ENCODE data around the gene ATXN7L1. TPM values are rescaled to one million over a fixed set of nuclear protein-coding genes. Genes with fewer than 3 reads are reported as not detected.

Gene ATXN7L1
- polyA plus RNA-seq, 4 donors, result 9.7 to 50.8 (median 26.7) TPM

DNA sequence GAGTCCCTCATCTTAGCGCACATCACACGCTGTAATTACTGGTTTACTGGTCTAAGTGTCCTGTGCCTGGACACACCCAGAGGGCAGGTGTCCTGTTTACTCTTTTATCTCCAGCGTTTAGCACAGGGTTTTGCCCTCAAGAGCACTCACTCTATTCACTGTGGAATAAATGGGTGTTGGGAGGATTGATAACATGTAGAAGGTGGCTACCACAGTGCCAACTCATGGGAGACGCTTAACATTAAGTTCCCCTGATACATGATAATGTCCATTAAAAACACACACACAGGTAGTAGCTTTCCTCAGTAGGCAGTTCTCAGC, 199.0 kb downstream of the ATXN7L1 start:
- no peak overlapping the region for H3K4me3 ChIP-seq (ENCODE audit: low read depth in 1 of 3, low read length in 3 of 3)
- peaks cover 0 to 10% (median 0%) of the 10 kb centered on the region in 3 donors for H3K36me3 ChIP-seq (ENCODE audit: control insufficient read depth in 3 of 3, insufficient read depth in 2 of 3, low read depth in 1 of 3, low read length in 3 of 3)
- H3K4me1 ChIP-seq (ENCODE audit: control insufficient read depth in 3 of 3, insufficient read depth in 2 of 3, low read depth in 1 of 3, low read length in 2 of 3), result peaks cover 2 to 13% (median 7%) of the 10 kb centered on the region in 3 donors
- H3K27me3 ChIP-seq (ENCODE audit: control insufficient read depth in 3 of 3, insufficient read depth in 3 of 3, low read length in 3 of 3), result no peaks in the 10 kb centered on the region
- 38 to 69% (median 45%) methylated on average over 4 of the region's 4 CpGs for WGBS, 3 donors
- DNase-seq (peak in 1 of 2 donors; percentile 32), FAIRE-seq (no peak)
- H3K27ac ChIP-seq (ENCODE audit: low read depth in 1 of 3, low read length in 2 of 3), result no peak overlapping the region
- no peaks in the 10 kb centered on the region for H3K9me3 ChIP-seq (ENCODE audit: control insufficient read depth in 2 of 2, insufficient read depth in 1 of 2, low read depth in 1 of 2, low read length in 1 of 2)

- DNase-seq (no peak), FAIRE-seq (no peak)
- Histone ChIP-seq H3K9me3 (ENCODE audit: control insufficient read depth in 2 of 2, insufficient read depth in 1 of 2, low read depth in 1 of 2, low read length in 1 of 2) (no peaks in the 10 kb centered on the region), H3K4me1 (ENCODE audit: control insufficient read depth in 3 of 3, insufficient read depth in 2 of 3, low read depth in 1 of 3, low read length in 2 of 3) (peaks cover 2 to 13% (median 7%) of the 10 kb centered on the region in 3 donors), H3K27me3 (ENCODE audit: control insufficient read depth in 3 of 3, insufficient read depth in 3 of 3, low read length in 3 of 3) (no peaks in the 10 kb centered on the region), H3K4me3 (ENCODE audit: low read depth in 1 of 3, low read length in 3 of 3) (no peak overlapping the region), H3K36me3 (ENCODE audit: control insufficient read depth in 3 of 3, insufficient read depth in 2 of 3, low read depth in 1 of 3, low read length in 3 of 3) (peaks cover 0 to 10% (median 0%) of the 10 kb centered on the region in 3 donors), H3K27ac (ENCODE audit: low read depth in 1 of 3, low read length in 2 of 3) (no peak overlapping the region)
- WGBS, 3 donors, result 71 to 87% (median 77%) methylated on average over 8 of the region's 8 CpGs
Measured at GRCh38 chr7:105675934-105676371, 200.4 kb downstream of the ATXN7L1 start.

GRCh38 chr7:105674200-105674920, 202.0 kb downstream of the ATXN7L1 start:
- FAIRE-seq, result no peak
- Histone ChIP-seq H3K9me3 (ENCODE audit: control insufficient read depth in 2 of 2, insufficient read depth in 1 of 2, low read depth in 1 of 2, low read length in 1 of 2) (no peaks in the 10 kb centered on the region), H3K4me3 (ENCODE audit: low read depth in 1 of 3, low read length in 3 of 3) (no peak overlapping the region), H3K27me3 (ENCODE audit: control insufficient read depth in 3 of 3, insufficient read depth in 3 of 3, low read length in 3 of 3) (no peaks in the 10 kb centered on the region), H3K36me3 (ENCODE audit: control insufficient read depth in 3 of 3, insufficient read depth in 2 of 3, low read depth in 1 of 3, low read length in 3 of 3) (peaks cover 0 to 8% (median 0%) of the 10 kb centered on the region in 3 donors), H3K4me1 (ENCODE audit: control insufficient read depth in 3 of 3, insufficient read depth in 2 of 3, low read depth in 1 of 3, low read length in 2 of 3) (peaks cover 2 to 13% (median 7%) of the 10 kb centered on the region in 3 donors), H3K27ac (ENCODE audit: low read depth in 1 of 3, low read length in 2 of 3) (no peak overlapping the region)
- WGBS, 3 donors, result 45 to 81% (median 71%) methylated on average over 4 of the region's 4 CpGs
- DNase-seq, result no peak

DNA sequence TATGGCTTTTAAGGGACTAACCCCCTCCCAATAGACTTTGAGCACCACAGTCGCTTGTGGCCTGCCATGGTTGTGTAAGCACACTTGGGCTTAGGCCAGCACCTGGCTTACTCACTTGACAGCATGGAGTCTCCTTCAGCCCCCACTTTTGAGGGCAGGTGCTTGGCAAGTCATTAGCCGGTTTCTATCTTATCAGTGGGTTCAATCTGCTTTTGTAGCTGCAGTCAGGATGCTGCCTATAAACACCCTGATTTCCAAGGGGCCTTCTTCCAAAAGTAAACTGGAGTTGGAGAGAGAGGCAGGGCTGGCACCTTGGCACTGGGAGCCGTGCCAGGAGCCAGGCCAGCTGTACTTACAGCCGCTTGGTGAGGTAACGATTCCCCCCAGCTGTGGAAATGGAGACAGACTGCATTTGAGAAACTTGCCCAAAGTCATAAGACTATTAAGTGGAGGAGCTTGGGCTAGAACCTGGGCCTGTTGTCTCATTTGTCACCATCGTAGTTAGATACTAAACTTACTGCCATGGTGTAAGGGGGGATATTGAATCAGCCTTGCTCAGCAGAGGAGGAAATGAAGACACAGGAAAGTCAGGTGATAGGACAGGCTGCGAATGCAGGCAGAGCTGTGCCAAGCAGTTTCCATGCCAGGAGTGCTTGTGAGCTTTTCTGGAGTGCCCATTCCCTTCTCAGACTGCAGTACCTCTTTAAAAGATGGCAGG, 202.9 kb downstream of the ATXN7L1 start:
- FAIRE-seq (no peak), DNase-seq (peak in 1 of 2 donors; percentile 25)
- Histone ChIP-seq H3K27me3 (ENCODE audit: control insufficient read depth in 3 of 3, insufficient read depth in 3 of 3, low read length in 3 of 3) (no peaks in the 10 kb centered on the region), H3K4me1 (ENCODE audit: control insufficient read depth in 3 of 3, insufficient read depth in 2 of 3, low read depth in 1 of 3, low read length in 2 of 3) (peaks cover 2 to 11% (median 7%) of the 10 kb centered on the region in 3 donors), H3K9me3 (ENCODE audit: control insufficient read depth in 2 of 2, insufficient read depth in 1 of 2, low read depth in 1 of 2, low read length in 1 of 2) (no peaks in the 10 kb centered on the region), H3K27ac (ENCODE audit: low read depth in 1 of 3, low read length in 2 of 3) (no peak overlapping the region), H3K4me3 (ENCODE audit: low read depth in 1 of 3, low read length in 3 of 3) (no peak overlapping the region), H3K36me3 (ENCODE audit: control insufficient read depth in 3 of 3, insufficient read depth in 2 of 3, low read depth in 1 of 3, low read length in 3 of 3) (peaks cover 0 to 7% (median 0%) of the 10 kb centered on the region in 3 donors)
- WGBS, 3 donors, result 21 to 48% (median 29%) methylated on average over 7 of the region's 7 CpGs

- no peak for FAIRE-seq
- no peak overlapping the region for H3K27ac ChIP-seq (ENCODE audit: low read depth in 1 of 3, low read length in 2 of 3)
- peaks cover 0 to 7% (median 7%) of the 10 kb centered on the region in 3 donors for H3K4me1 ChIP-seq (ENCODE audit: control insufficient read depth in 3 of 3, insufficient read depth in 2 of 3, low read depth in 1 of 3, low read length in 2 of 3)
- peaks cover 0 to 6% (median 0%) of the 10 kb centered on the region in 3 donors for H3K36me3 ChIP-seq (ENCODE audit: control insufficient read depth in 3 of 3, insufficient read depth in 2 of 3, low read depth in 1 of 3, low read length in 3 of 3)
- H3K27me3 ChIP-seq (ENCODE audit: control insufficient read depth in 3 of 3, insufficient read depth in 3 of 3, low read length in 3 of 3), result no peaks in the 10 kb centered on the region
- no peak overlapping the region for H3K4me3 ChIP-seq (ENCODE audit: low read depth in 1 of 3, low read length in 3 of 3)
- no peaks in the 10 kb centered on the region for H3K9me3 ChIP-seq (ENCODE audit: control insufficient read depth in 2 of 2, insufficient read depth in 1 of 2, low read depth in 1 of 2, low read length in 1 of 2)
- no peak for DNase-seq
- WGBS, 3 donors, result 64 to 89% (median 88%) methylated on average over 2 of the region's 2 CpGs
Measured at GRCh38 chr7:105672801-105673200, 203.6 kb downstream of the ATXN7L1 start.

DNA sequence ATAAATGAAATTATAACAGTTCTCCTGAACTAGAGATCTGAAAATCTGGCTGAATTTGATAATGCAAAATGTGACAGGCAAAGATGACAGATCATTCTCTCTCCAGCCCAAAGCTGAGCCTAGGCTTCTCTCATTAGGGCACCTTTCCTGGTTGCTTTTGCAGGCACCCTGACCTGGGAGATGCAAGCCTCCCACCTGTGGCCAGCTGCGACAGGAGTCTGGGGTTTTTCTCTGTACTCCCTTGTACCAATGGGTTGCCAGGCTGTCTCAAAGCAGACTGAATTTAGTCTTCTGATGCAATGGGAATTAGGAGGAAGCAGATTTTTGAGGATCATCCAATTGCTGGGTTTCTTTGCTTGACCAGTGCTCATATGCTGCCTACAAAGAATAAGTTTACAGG, 210.1 kb downstream of the ATXN7L1 start:
- no peaks in the 10 kb centered on the region for H3K9me3 ChIP-seq (ENCODE audit: control insufficient read depth in 2 of 2, insufficient read depth in 1 of 2, low read depth in 1 of 2, low read length in 1 of 2)
- H3K4me1 ChIP-seq (ENCODE audit: control insufficient read depth in 3 of 3, insufficient read depth in 2 of 3, low read depth in 1 of 3, low read length in 2 of 3), result no peaks in the 10 kb centered on the region
- H3K4me3 ChIP-seq (ENCODE audit: low read depth in 1 of 3, low read length in 3 of 3), result no peak overlapping the region
- H3K27me3 ChIP-seq (ENCODE audit: control insufficient read depth in 3 of 3, insufficient read depth in 3 of 3, low read length in 3 of 3), result no peaks in the 10 kb centered on the region
- H3K36me3 ChIP-seq (ENCODE audit: control insufficient read depth in 3 of 3, insufficient read depth in 2 of 3, low read depth in 1 of 3, low read length in 3 of 3), result peaks cover 0 to 24% (median 2%) of the 10 kb centered on the region in 3 donors
- WGBS, 3 donors, result 93 to 100% (median 100%) methylated on average over 1 of the region's 1 CpG
- DNase-seq (no peak), FAIRE-seq (no peak)
- no peak overlapping the region for H3K27ac ChIP-seq (ENCODE audit: low read depth in 1 of 3, low read length in 2 of 3)

- no peak overlapping the region for H3K27ac ChIP-seq (ENCODE audit: low read depth in 1 of 3, low read length in 2 of 3)
- no peak overlapping the region for H3K4me3 ChIP-seq (ENCODE audit: low read depth in 1 of 3, low read length in 3 of 3)
- no peaks in the 10 kb centered on the region for H3K9me3 ChIP-seq (ENCODE audit: control insufficient read depth in 2 of 2, insufficient read depth in 1 of 2, low read depth in 1 of 2, low read length in 1 of 2)
- FAIRE-seq (no peak), DNase-seq (no peak)
- H3K36me3 ChIP-seq (ENCODE audit: control insufficient read depth in 3 of 3, insufficient read depth in 2 of 3, low read depth in 1 of 3, low read length in 3 of 3), result peaks cover 0 to 24% (median 2%) of the 10 kb centered on the region in 3 donors
- no peaks in the 10 kb centered on the region for H3K4me1 ChIP-seq (ENCODE audit: control insufficient read depth in 3 of 3, insufficient read depth in 2 of 3, low read depth in 1 of 3, low read length in 2 of 3)
- no peaks in the 10 kb centered on the region for H3K27me3 ChIP-seq (ENCODE audit: control insufficient read depth in 3 of 3, insufficient read depth in 3 of 3, low read length in 3 of 3)
- WGBS, 3 donors, result 91 to 98% (median 91%) methylated on average over 7 of the region's 7 CpGs
Measured at GRCh38 chr7:105665684-105666083, 210.7 kb downstream of the ATXN7L1 start.

GRCh38 chr7:105664816-105665525, 211.4 kb downstream of the ATXN7L1 start:
- no peaks in the 10 kb centered on the region for H3K4me1 ChIP-seq (ENCODE audit: control insufficient read depth in 3 of 3, insufficient read depth in 2 of 3, low read depth in 1 of 3, low read length in 2 of 3)
- H3K27me3 ChIP-seq (ENCODE audit: control insufficient read depth in 3 of 3, insufficient read depth in 3 of 3, low read length in 3 of 3), result no peaks in the 10 kb centered on the region
- no peak overlapping the region for H3K4me3 ChIP-seq (ENCODE audit: low read depth in 1 of 3, low read length in 3 of 3)
- peak in 1 of 2 donors; percentile 36 for DNase-seq
- H3K9me3 ChIP-seq (ENCODE audit: control insufficient read depth in 2 of 2, insufficient read depth in 1 of 2, low read depth in 1 of 2, low read length in 1 of 2), result no peaks in the 10 kb centered on the region
- H3K36me3 ChIP-seq (ENCODE audit: control insufficient read depth in 3 of 3, insufficient read depth in 2 of 3, low read depth in 1 of 3, low read length in 3 of 3), result peaks cover 0 to 25% (median 2%) of the 10 kb centered on the region in 3 donors
- FAIRE-seq, result no peak
- no peak overlapping the region for H3K27ac ChIP-seq (ENCODE audit: low read depth in 1 of 3, low read length in 2 of 3)
- WGBS, 3 donors, result 66 to 74% (median 73%) methylated on average over 8 of the region's 8 CpGs
